Measurements from ENCODE around the gene DNAJC18.

- TF ChIP-seq CTCF (IDR thresholded peaks at IDR 0.05) (no peak), POLR2A (IDR thresholded peaks at IDR 0.05) (no peak)
Measured at GRCh38 chr5:139360384-139360783, 78.9 kb downstream of the DNAJC18 start.

Measured in right lobe of liver (tissue), 4 donors.